NCI-H524 (cell line): ENCODE measurements around the gene ZNF664.
"Not testable (repeated sequence)": the region's sequence is repeated elsewhere in the genome, so short reads cannot be mapped to it uniquely, and the experiment has no call there.

ENCODE experiments used
- DNase-seq, 2 experiments: peaks; one replicate each; lab custom pipeline; 2025; lab: John Stamatoyannopoulos, UW

Gene ZNF664

GRCh38 chr12:123941624-123942237 is 31.3 kb upstream of the ZNF664 start:
- DNase-seq: no peak

GRCh38 chr12:123942238-123942653 is 30.8 kb upstream of the ZNF664 start:
- DNase-seq: no peak

- no peak for DNase-seq
These were observed 29.9 kb upstream of the ZNF664 start for GRCh38 chr12:123942911-123943648.

- no peak for DNase-seq
These were observed 29.2 kb upstream of the ZNF664 start for GRCh38 chr12:123943816-123944215.

GRCh38 chr12:123944696-123945095 is 28.3 kb upstream of the ZNF664 start:
- DNase-seq: no peak

- no peak for DNase-seq
These were observed 27.5 kb upstream of the ZNF664 start for GRCh38 chr12:123945287-123946151.

- DNase-seq: no peak
These were observed 26.9 kb upstream of the ZNF664 start for GRCh38 chr12:123946152-123946515.

GRCh38 chr12:123946516-123947505 is 26.2 kb upstream of the ZNF664 start:
- not testable (repeated sequence) for DNase-seq

GRCh38 chr12:123947531-123947930 is 25.5 kb upstream of the ZNF664 start:
- not testable (repeated sequence) for DNase-seq

GRCh38 chr12:123948401-123948795 is 24.6 kb upstream of the ZNF664 start:
- peak; percentile 84 to 92 for DNase-seq

GRCh38 chr12:123948796-123949769 is 23.9 kb upstream of the ZNF664 start:
- no peak for DNase-seq

- DNase-seq: no peak
These were observed 23.2 kb upstream of the ZNF664 start for GRCh38 chr12:123949770-123950165.

GRCh38 chr12:123950476-123951349 is 22.3 kb upstream of the ZNF664 start:
- no peak for DNase-seq

GRCh38 chr12:123951467-123951866 is 21.5 kb upstream of the ZNF664 start:
- DNase-seq: no peak

- no peak for DNase-seq
These were observed 21.0 kb upstream of the ZNF664 start for GRCh38 chr12:123952037-123952436.

GRCh38 chr12:123954647-123955350 is 18.2 kb upstream of the ZNF664 start:
- no peak for DNase-seq

GRCh38 chr12:123956249-123956648 is 16.8 kb upstream of the ZNF664 start:
- DNase-seq: no peak

- DNase-seq: no peak
These were observed 15.8 kb upstream of the ZNF664 start for GRCh38 chr12:123957196-123957595.

- DNase-seq: no peak
These were observed 14.6 kb upstream of the ZNF664 start for GRCh38 chr12:123958462-123958861.
